Subcutaneous adipose tissue (tissue), 4 donors: ENCODE measurements around the gene ALDH3B1. TPM values are rescaled to one million over a fixed set of nuclear protein-coding genes. Genes with fewer than 3 reads are reported as not detected.

ENCODE experiments used
- total RNA-seq, 4 donors: library from RNA; depleted of rRNA; stranded (reverse); fragments of >200 nt; gene quantifications; one replicate each; pipeline ENCODE4 v1.1.0, GENCODE V29; 2016
- TF ChIP-seq, protein P1 (sequence below): fragments of 450-650 bp; IDR thresholded peaks from one replicate; pipeline ENCODE4 v1.5.1; 2016; ENCODE audit warnings: low read depth, mild to moderate bottlenecking, control low read depth, antibody characterized with exemption, moderate library complexity

Gene ALDH3B1
- total RNA-seq, 4 donors from 2014 or later: 11.7 to 43.5 (median 22.3) TPM

DNA sequence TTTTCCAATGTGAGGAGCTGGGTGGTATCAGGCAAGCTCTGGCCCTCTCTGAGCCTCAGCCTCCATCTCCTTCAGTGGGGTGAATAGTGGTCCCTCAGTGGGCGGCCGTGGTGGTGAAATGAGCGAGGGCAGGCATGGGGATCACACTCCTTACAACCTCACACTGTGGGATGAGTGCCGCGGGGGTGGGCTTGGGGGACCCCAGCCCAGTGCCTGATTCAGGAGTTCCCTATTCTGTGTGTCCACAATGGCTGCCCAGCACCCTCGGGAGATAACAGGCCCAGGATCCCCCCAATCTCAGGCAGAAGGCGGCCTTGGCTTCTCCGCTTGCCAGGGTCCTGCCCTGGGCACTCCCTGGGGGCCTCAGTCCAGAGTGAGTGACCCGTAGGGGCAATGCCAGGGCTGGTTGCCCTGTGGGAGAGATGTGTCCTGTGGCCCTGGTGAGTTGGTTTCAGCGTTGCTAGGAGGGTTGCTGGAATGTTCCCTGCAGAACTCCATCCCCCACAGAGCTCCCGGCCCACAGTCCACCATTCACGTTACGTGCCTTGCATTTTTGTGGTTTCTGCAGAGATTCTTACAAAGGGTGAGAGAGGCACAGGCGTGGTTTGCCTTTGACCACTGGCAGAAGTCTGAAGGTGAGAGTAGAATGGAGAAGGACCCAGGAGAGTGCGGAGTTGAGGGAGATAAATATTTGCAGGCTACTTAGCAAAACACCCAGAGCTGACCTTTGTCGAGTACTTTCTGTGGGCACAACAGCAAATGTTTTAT lies 2.9 kb downstream of the ALDH3B1 start:
- TF ChIP-seq, protein P1, sequence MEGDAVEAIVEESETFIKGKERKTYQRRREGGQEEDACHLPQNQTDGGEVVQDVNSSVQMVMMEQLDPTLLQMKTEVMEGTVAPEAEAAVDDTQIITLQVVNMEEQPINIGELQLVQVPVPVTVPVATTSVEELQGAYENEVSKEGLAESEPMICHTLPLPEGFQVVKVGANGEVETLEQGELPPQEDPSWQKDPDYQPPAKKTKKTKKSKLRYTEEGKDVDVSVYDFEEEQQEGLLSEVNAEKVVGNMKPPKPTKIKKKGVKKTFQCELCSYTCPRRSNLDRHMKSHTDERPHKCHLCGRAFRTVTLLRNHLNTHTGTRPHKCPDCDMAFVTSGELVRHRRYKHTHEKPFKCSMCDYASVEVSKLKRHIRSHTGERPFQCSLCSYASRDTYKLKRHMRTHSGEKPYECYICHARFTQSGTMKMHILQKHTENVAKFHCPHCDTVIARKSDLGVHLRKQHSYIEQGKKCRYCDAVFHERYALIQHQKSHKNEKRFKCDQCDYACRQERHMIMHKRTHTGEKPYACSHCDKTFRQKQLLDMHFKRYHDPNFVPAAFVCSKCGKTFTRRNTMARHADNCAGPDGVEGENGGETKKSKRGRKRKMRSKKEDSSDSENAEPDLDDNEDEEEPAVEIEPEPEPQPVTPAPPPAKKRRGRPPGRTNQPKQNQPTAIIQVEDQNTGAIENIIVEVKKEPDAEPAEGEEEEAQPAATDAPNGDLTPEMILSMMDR: no peak

DNA sequence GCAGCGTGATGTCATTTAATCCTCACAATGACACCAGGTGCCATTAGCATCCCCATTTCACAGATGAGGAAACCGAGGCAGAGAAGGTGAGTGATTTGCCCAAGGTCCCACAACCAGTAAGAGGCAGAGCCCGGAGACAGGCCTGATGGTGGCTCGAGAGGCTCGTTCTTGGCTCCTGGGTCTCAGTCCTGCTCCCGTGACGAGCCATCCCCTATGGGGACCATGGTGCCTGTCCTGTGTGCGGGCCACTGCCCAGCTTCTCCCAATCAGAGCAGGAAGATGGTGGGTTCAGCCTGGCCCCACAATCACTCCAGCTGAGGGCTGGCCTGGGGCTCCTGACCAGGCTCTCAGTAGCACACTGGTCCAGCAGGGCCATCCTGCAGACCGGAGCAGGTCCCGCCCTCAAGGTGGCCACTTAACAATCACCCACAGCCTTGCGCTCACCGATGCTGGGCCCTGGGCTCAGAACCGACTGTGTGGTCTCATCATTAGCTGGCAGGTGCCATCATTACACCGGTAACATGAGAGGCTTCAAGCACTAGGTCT lies 3.6 kb downstream of the ALDH3B1 start:
- TF ChIP-seq, protein P1: no peak

DNA sequence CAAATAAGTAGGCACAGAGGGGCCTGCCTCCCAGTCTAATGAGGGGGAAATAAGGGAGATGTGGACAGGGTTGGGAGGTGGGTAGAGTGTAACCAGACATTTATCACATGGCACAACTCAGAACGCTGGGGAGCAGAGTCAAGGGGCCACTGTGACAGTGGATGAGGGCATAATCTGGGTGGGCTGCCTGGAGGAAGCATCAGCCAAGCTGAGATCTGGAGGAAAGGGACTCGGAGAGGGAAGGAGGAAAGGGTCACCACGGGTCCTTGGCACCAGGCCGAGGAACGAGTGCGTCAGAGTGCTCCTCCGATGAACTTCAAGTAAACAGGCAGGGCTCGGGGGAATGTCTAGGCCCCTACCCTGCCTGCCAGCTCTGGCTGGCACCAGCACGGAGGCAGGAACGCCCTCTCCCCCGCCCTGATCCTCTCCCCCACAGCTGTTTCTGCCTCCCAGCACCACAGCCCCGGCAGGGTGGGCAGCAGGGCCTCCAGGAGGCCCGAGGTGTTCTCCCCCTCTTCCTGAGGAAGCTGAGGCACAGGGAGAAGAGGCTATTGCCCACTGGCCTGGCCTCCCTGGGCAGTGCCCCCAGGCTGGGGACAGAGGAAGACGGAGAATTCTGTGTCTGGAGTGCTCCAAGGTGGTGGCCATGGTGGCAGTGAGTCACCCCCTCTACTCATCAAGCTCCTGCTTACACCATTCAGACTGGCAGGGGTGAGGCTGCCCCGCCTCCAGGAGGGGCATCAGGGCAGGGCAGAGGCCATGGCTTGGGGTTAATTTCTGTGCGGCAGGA lies 4.2 kb downstream of the ALDH3B1 start:
- TF ChIP-seq, protein P1: no peak

DNA sequence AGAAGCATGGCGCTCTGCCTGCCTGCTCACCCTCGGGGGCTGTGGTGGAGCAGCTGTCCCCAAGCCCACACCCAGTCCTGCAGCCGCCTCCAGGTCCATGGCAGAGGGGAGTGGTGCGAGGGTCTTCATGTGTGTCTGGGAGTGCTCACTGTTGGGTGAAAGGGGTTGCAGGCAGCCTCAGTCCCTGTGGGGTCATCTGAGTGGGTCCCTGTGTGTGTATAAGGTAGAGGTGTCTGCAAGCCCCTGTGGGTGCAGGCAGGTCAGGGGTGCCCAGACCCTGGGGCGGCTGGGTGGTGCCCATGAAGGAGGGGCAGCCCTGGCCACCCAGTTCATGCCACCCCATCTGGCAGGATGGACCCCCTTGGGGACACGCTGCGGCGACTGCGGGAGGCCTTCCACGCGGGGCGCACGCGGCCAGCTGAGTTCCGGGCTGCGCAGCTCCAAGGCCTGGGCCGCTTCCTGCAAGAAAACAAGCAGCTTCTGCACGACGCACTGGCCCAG lies 4.9 kb downstream of the ALDH3B1 start:
- TF ChIP-seq, protein P1: no peak

DNA sequence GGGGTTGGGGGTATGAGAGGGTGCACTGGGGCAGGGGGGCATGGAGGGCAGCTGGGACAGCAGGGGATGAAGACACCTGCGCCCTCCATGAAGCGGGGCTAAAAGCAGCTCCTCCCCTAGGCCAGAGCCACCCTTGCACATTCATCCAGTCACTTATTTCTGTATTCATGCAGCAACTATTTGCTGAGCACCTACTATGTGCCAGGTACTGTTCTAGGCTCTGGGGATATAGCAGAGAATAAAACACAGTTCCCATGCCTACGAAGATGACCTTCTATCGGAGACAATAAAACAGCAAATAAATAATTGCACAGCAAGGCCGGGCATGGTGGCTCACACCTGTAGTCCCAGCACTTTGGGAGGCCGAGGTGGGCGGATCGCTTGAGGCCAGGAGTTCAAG lies 5.3 kb downstream of the ALDH3B1 start:
- TF ChIP-seq, protein P1: no peak

DNA sequence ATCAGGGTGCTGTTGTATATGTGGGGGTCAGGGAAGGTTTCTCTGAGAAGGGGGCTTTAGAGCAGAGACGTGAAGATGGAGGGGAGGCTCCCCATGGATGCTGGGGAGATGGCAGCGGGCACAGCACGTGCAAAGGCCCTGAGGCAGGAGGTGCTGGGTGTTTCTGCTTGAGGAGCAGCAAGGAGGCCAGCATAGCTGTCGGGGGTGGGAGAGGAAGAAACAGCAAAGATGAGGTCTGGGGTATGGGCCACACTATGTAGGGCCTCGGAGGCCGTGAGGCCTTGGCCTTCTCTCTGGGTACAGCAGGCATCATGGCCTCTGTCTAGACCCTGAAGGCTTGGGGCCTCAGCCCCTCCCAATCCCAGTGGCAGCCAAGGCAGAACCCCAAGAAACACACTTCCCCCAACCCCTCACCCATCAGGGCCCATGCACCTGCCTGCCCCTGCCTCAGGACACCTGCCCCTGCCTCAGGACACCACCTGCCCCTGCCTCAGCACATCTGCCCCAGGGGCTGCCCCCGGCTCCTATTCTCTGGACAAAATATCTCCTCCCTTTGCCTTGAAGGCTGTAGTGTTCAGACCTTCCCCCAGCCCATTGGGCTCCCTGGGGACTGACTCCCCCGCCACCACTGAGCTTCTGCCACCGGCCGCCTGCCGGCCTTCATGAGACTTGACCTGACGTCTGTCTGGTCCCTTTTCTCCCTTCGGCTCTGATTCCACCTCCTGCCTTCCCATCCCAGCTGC lies 6.2 kb downstream of the ALDH3B1 start:
- TF ChIP-seq, protein P1: no peak
